Adrenal gland (tissue), 12 donors: ENCODE measurements around the gene SLC9A3. TPM values are rescaled to one million over a fixed set of nuclear protein-coding genes. Genes with fewer than 3 reads are reported as not detected.

Experiments
- DNase-seq, 7 donors: peaks; one replicate each; pipeline ENCODE4 v3.0.0-alpha.2; 2019 to 2020
- H3K27ac ChIP-seq, 5 donors: fragments of 200-600 bp; sonication (generic) in 4 of 5; 1 replicate in 3 of 5; 2 replicates in 2 of 5; pipeline versions ENCODE4 v1.5.1 to v1.8.0; 2016 to 2020; ENCODE audit warnings: mild to moderate bottlenecking in 1 of 5
- H3K27me3 ChIP-seq: fragments of 200-600 bp; 2 replicates; pipeline ENCODE4 v1.8.0; 2021
- H3K36me3 ChIP-seq, 2 donors: fragments of 200-600 bp; replicated peaks in 1 of 2; 1 replicate in 1 of 2; 2 replicates in 1 of 2; pipeline versions ENCODE4 v1.5.1 to v1.8.0; 2018 to 2022
- H3K4me1 ChIP-seq, 2 donors: fragments of 200-600 bp; replicated peaks in 1 of 2; 1 replicate in 1 of 2; 2 replicates in 1 of 2; pipeline versions ENCODE4 v1.5.1 to v1.8.0; 2018 to 2021
- H3K4me3 ChIP-seq, 4 donors: fragments of 200-600 bp; sonication (generic) in 3 of 4; one replicate each; pipeline ENCODE4 v1.5.1; 2016 to 2018
- H3K9me3 ChIP-seq, 3 donors: fragments of 200-600 bp; sonication (generic) in 1 of 3; replicated peaks in 1 of 3; 1 replicate in 2 of 3; 2 replicates in 1 of 3; pipeline versions ENCODE4 v1.5.1 to v1.8.0; 2016 to 2021
- POLR2A ChIP-seq, 2 donors: fragments of 450-650 bp; IDR thresholded peaks; one replicate each; pipeline ENCODE4 v1.6.1; 2017; ENCODE audit warnings: antibody characterized with exemption in 2 of 2, mild to moderate bottlenecking in 2 of 2, moderate library complexity in 1 of 2
- WGBS, 4 donors: extraction: QIAGEN DNeasy Blood & Tissue Kit in 2 of 4; methylation state at CpG; one replicate each; pipeline versions ENCODE4 v1.1.5 to v1.1.7; 2013 to 2017; 5-methylcytosine and 5-hydroxymethylcytosine counted together
- intact Hi-C, 2 donors: fragments of 100-400 bp; cut with DNase I; formaldehyde crosslinking; loops; one replicate each; pipeline versions ENCODE4 v1.14.1 to v1.15.0; 2022 to 2023
- polyA plus RNA-seq, 3 donors: library from polyadenylated mRNA; stranded (reverse); fragments of 200-250 nt in 2 of 3; fragments of 350-450 nt in 1 of 3; fragmentation: Illumina TruSeq in 1 of 3; extraction: RNeasy Lipid Tissue Mini Kit (QIAGEN cat#74804) in 1 of 3; gene quantifications; one replicate each; pipeline ENCODE4 v1.2.3, GENCODE V29; 2013 to 2014
- total RNA-seq, 9 donors: library from RNA; depleted of rRNA in 4 of 9; stranded (reverse); fragments of >200 nt in 4 of 9; fragments of 120-200 nt in 1 of 9; fragmentation: NEBNext Ultra II Directional in 1 of 9; extraction: Animal tissue kit (Norgen Biotek cat#: 25700) in 1 of 9; gene quantifications; one replicate each; pipeline versions ENCODE4 v1.1.0 to v1.2.4, GENCODE V29; 2013 to 2023
- TF ChIP-seq, protein P1 (sequence below), 6 experiments: fragments of 450-650 bp in 4 of 6; fragments of 200-600 bp in 2 of 6; sonication (generic) in 1 of 6; IDR thresholded peaks; 1 replicate in 5 of 6; 2 replicates in 1 of 6; pipeline versions ENCODE4 v1.5.1 to v1.8.0; 2016 to 2021; ENCODE audit warnings: antibody characterized with exemption in 6 of 6, mild to moderate bottlenecking in 2 of 6, moderate library complexity in 1 of 6
- donor health status: healthy with polysubstance abuse.
- donor health status: Bipolar disorder and iron deficiency.
- donor health status: DM: yes; HTN: yes; CAD: no.
- donor health status: DM: no; HTN: no; CAD: no.
- donor health status: DM: no; HTN: no; CAD: no.
- donor health status: DM: yes; HTN: yes; CAD: no.

Gene SLC9A3
- total and polyA plus RNA-seq, 12 donors = 0.83 to 5.5 (median 1.7) TPM

DNA sequence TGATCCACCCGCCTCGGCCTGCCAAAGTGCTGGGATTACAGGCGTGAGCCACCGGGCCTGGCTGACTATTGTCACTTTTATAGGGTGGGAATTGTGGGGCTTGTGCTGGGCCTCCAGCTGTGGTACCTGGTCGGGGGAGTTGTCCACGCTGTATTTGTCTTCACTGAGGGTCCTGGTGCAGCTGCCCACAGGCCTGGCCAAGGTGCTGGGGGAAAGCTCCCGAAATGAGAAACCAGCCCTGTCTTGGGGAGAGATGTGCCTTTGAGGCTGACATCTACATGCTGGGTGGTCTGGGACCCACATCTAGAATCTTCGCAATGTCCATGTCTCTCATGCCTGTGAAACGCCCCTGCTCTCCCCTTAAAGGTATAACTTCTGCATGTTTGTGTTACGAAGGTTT lies 78.7 kb downstream of the SLC9A3 start:
- Histone ChIP-seq H3K27me3 (no peaks in the 10 kb centered on the region), H3K4me1 (peaks cover 6 to 18% of the 10 kb centered on the region in 2 donors), H3K27ac (no peak overlapping the region), H3K36me3 (peaks cover 0 to 34% of the 10 kb centered on the region in 2 donors), H3K9me3 (no peaks in the 10 kb centered on the region), H3K4me3 (no peak overlapping the region)
- peak in 2 of 7 donors; percentile 4 to 43 for DNase-seq
- no peak for TF ChIP-seq POLR2A (IDR thresholded peaks at IDR 0.05)
- TF ChIP-seq, protein P1, sequence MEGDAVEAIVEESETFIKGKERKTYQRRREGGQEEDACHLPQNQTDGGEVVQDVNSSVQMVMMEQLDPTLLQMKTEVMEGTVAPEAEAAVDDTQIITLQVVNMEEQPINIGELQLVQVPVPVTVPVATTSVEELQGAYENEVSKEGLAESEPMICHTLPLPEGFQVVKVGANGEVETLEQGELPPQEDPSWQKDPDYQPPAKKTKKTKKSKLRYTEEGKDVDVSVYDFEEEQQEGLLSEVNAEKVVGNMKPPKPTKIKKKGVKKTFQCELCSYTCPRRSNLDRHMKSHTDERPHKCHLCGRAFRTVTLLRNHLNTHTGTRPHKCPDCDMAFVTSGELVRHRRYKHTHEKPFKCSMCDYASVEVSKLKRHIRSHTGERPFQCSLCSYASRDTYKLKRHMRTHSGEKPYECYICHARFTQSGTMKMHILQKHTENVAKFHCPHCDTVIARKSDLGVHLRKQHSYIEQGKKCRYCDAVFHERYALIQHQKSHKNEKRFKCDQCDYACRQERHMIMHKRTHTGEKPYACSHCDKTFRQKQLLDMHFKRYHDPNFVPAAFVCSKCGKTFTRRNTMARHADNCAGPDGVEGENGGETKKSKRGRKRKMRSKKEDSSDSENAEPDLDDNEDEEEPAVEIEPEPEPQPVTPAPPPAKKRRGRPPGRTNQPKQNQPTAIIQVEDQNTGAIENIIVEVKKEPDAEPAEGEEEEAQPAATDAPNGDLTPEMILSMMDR (IDR thresholded peaks at IDR 0.05) = no peak
- WGBS, 4 donors = 87 to 94% (median 94%) methylated on average over 9 to 10 of the region's 10 CpGs
- intact Hi-C loops = no loop called here

DNA sequence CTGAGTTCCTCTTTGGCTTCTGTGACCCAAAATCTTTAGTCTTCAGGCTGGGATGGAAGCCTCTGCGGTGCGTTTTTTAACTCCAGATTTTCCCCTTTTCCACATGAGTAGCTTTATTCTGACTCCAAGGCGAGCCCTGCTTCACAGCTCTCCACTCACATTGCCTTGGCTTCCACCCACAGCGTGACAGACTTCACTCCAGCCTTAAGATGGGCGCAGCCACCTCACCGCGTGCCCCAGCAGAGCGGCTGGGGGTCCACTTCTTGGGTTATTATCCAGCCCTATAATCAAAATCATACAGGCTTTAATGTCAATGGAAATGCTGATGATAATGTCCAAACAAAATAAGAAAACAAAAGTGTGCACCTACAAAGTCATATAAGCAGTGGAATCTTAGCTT lies 80.0 kb downstream of the SLC9A3 start:
- Histone ChIP-seq H3K36me3 (peaks cover 0 to 22% of the 10 kb centered on the region in 2 donors), H3K27ac (no peak overlapping the region), H3K9me3 (no peaks in the 10 kb centered on the region), H3K4me3 (peak overlapping the region in 1 of 4 donors; percentile 75), H3K27me3 (no peaks in the 10 kb centered on the region), H3K4me1 (peaks cover 6 to 22% of the 10 kb centered on the region in 2 donors)
- no peak for TF ChIP-seq POLR2A (IDR thresholded peaks at IDR 0.05)
- TF ChIP-seq, protein P1 (IDR thresholded peaks at IDR 0.05) = no peak
- WGBS, 4 donors = 82 to 88% (median 85%) methylated on average over 8 of the region's 8 CpGs
- DNase-seq = peak in 1 of 7 donors; percentile 8
- intact Hi-C loops = no loop called here

DNA sequence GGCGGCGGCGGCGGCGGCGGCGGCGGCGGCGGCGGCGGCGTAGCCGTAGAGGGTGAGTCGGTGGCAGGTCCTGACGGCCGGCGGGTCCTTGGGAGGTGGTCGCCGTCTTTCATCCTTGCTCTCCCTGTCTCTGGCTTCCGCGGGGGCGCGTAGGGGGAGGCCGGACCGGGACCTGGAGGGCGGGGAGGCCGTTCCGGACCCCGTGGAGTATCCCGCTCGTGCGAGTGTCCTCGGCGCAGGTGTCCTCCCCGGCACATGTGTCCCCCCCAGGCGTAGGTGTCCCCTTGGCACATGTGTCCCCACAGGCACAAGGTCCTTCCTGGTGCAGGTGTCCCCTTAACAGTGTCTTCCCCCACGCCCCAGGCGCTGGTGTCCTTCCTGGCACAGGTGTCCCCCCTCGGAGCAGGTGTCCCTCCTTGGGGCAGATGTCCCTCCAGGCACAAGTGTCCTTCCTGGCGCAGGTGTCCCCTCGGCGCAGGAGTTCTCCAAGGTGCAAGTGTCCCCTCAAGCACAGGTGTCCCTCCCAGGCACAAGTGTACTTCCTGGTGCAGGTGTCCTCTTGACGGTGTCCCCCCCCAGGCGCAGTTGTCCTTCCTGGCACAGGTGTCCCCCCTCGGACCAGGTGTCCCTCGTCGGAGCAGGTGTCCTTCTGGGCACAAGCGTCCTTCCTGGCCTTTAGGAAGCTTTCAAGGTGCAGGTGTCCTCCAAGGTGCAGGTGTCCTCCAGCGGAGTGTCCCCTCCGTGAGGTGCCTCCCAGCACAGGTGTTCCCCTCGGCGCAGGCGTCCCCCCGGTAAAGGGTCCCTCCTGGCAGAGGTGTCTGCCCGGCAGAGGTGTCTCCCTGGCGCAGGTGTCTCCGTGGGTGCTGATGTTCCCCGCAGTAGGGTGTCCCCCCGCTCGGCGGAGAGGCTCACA lies 80.8 kb downstream of the SLC9A3 start:
- H3K4me3 ChIP-seq = peak overlapping the region; percentile 43 to 80 (median 68)
- intact Hi-C loops = no loop called here
- H3K27me3 ChIP-seq = no peaks in the 10 kb centered on the region
- 0 to 17% (median 15%) methylated on average over 6 to 61 of the region's 62 CpGs for WGBS, 4 donors
- TF ChIP-seq, protein P1 (IDR thresholded peaks at IDR 0.05) = no peak
- no peak for TF ChIP-seq POLR2A (IDR thresholded peaks at IDR 0.05)
- H3K36me3 ChIP-seq = peaks cover 0 to 14% of the 10 kb centered on the region in 2 donors
- DNase-seq = peak in 5 of 7 donors; percentile 19 to 56 (median 33)
- H3K9me3 ChIP-seq = no peaks in the 10 kb centered on the region
- H3K27ac ChIP-seq = peak overlapping the region in 3 of 5 donors; percentile 39 to 89 (median 82)
- peaks cover 6 to 22% of the 10 kb centered on the region in 2 donors for H3K4me1 ChIP-seq

DNA sequence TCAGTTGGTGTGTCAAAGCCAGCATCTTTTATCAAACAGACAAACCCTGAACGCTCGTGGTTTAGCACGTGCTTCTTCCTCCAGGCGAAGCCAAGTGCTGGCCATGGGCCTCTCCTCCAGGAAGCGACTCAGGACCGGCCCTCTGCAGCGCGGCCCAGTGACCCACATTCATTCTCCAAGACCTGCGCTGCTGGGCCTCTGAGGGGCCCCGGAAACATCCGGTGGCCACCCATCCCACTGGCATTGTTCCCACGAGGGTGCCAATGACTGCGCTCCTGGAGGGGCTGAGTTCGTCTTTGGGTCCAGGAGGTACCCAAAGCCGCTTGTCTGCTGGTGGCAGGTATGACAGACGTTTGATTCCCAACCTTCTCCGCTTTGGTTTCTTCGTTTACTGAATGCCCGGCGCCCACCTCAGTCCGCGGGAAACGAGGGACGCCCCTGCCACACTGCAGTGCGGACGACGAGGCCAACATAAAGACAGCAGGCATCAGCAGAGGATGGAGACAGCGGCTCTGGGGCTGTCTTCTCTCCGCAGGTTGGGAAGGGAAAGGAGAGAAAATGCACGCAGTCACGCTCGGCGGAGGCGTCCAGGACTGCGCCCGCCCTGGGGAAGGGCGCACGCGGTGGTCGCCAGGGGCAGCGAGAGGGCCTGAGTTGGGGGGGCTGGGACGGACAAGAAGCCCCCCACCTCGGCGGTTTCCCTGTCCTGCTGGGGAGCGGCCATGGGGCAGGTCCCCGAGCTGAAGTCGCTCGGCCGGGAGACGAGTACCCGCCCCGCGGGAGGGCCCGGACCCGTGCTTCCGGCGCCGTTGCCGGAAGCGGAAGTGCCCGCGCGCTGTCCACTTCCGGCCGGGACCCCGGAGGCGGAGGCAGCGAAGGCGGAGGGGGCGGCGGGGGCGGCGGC lies 81.7 kb downstream of the SLC9A3 start, which contains the start of gene EXOC3:
Gene EXOC3 (plus strand): TSS at position 842 of the 904 bp plus-strand sequence. CDS start 3,030 bp downstream, outside the sequence.
- H3K27me3 ChIP-seq = no peaks in the 10 kb centered on the region
- peak within 1 kb of the TSS; percentile 60 to 80 (median 68) for H3K4me3 ChIP-seq
- no peaks in the 10 kb centered on the region for H3K9me3 ChIP-seq
- H3K36me3 ChIP-seq = peaks cover 0 to 5% of the 10 kb centered on the region in 2 donors
- peaks cover 6 to 22% of the 10 kb centered on the region in 2 donors for H3K4me1 ChIP-seq
- H3K27ac ChIP-seq = peak within 1 kb of the TSS in 4 of 5 donors; percentile 33 to 89 (median 60)
- peak; percentile 66 to 76 (median 71) for DNase-seq
- TF ChIP-seq, protein P1 (IDR thresholded peaks at IDR 0.05) = peak in 1 of 6 experiments; percentile 5
- peak; percentile 61 to 65 for TF ChIP-seq POLR2A (IDR thresholded peaks at IDR 0.05)
- WGBS, 4 donors = 4 to 6% (median 5%) methylated on average over 25 to 70 of the region's 73 CpGs
- intact Hi-C loops = no loop called here
